ENCODE results near the gene ACBD5.

Gene ACBD5

DNA sequence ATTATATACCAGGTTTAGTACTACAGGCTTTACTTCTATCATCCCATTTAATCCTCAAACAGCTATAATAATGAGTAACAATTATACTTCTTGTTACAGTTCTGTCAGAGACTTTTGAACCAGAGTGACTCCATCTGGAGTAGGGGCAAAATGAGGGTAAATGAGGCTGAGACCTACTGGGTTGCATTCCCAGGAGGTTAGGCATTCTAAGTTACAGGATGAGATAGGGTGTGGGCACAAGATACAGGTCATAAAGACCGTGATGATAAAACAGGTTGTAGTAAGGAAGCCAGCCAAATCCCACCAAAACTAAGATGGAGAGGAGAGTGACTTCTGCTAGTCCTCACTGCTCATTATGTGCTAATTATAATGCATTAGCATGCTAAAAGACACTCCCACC lies 90.3 kb downstream of the ACBD5 start:
- no peak for DNase-seq

DNA sequence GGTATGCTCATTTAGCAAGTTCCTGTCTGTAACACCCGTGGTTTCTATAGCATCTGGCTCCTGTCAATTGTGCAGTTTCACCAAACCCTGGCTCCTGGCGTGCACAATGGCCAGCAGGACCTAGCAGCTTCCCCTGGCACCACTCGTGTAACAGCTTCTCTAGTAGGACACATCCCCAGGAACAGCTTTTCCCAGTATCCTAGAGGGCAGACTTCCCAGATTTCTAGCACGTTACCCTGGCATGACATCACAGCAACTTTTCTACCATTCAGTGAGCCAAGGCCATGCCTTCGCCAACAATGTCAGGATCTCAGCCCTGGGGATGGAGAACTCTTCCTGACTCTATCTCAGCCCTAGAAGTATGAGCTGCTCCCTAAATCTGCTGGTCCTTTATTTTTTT lies 92.9 kb downstream of the ACBD5 start:
- no peak for DNase-seq

DNA sequence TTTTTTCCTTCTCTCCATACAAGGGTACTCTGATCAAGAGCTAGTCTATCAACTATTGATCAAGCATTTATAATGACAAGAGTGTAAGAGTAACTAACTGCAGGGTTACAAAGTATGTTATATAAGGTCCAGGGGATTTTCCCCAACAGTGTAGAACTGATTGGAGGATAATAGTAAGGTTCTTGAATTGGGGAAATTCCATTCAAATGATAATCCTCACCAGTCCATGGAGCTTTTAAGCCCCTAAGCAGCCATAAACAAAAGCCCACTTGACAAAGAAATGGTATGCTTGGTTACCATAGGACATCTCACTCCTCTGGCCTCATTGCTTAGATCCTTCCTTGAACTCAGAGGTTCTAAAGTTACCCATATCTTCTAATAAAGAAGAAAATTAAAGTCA lies 94.7 kb downstream of the ACBD5 start:
- no peak for DNase-seq
